GM12864 (cell line): Measurements from ENCODE around the gene SAP30.

Experiments used
- DNase-seq: peaks from one replicate; pipeline ENCODE4 v3.0.0-alpha.2; 2011; ENCODE audit warnings: low read depth
- H3K4me3 ChIP-seq: 2 replicates; pipeline ENCODE4 v1.5.1; 2011; ENCODE audit warnings: mild to moderate bottlenecking, low read depth, low read length, control low read depth
- CTCF ChIP-seq: IDR thresholded peaks from 2 replicates; pipeline ENCODE4 v1.5.1; 2011; ENCODE audit warnings: low read depth, mild to moderate bottlenecking, moderate library complexity, low read length, control low read depth, inconsistent platforms; ENCODE audit errors: missing control alignments

The SAP30 gene

DNA sequence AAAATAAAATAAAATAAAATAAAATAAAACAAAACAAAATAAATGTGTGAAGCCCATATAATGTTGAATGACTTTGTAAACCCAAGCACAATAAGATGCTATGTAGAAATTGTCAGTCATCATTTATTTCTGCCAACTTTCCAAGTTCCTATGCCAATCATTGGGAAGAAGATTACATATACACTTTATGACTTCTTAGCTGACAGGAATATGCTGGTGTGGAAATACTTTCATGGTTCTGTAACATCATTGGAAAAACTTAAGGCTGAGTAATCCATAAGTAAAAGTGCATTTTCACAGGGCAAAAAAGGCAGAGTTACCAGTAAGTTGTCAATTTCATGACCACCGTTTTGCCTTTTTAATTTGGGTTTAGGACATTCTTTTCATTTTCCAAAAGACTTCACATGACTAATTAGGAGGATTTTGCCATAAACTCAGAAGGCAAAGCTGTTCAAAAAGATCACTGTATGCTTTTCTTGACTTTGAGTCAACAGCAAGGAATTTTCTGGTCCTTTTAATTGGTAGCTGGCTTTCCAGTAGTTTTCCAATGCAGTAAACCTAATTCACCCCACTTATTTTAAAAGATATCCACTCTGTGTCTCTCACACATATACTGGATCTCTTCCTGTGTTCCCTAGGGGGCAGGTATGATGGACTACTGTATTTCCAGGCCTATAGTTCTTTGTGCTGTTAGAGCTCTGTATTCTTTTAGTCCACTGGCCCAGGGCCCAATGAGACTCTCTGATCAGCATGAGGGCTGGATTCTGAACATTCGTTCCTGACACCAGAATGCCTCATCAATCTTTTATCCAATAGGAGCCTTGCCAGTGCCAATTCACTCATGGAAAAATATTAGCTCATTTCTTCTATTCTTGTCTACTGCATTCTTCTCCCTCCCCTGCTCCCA lies 54.4 kb downstream of the SAP30 start:
- TF ChIP-seq CTCF, result no peak
- DNase-seq, result no peak
- H3K4me3 ChIP-seq, result no peak overlapping the region

DNA sequence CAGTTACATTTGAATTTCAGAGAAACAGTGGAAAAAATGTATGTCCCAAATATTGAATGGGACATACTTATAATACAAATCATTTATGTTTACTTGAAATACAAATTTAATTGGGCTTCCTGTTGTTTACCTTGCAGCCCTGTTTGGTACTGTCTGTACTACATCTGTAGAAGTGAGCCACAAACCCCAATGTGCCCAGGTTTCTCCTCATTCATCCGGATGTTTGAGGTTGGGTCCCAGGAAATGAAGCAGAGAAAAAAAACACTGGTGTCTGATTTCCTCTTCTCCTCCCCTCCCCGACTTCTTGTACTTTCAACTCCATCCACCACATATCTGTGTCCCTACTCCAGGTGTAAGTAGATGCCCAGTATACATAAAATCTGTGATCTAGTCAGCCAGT lies 55.3 kb downstream of the SAP30 start:
- no peak for TF ChIP-seq CTCF
- no peak for DNase-seq
- no peak overlapping the region for H3K4me3 ChIP-seq
